GM12864 (cell line): Measurements from ENCODE around the gene SHH.

Experiments used
- DNase-seq: peaks from one replicate; pipeline ENCODE4 v3.0.0-alpha.2; 2011; ENCODE audit warnings: low read depth
- H3K4me3 ChIP-seq: 2 replicates; pipeline ENCODE4 v1.5.1; 2011; ENCODE audit warnings: mild to moderate bottlenecking, low read depth, low read length, control low read depth
- TF ChIP-seq, protein P1 (sequence below): IDR thresholded peaks from 2 replicates; pipeline ENCODE4 v1.5.1; 2011; ENCODE audit warnings: low read depth, mild to moderate bottlenecking, moderate library complexity, low read length, control low read depth, inconsistent platforms; ENCODE audit errors: missing control alignments

SHH gene

DNA sequence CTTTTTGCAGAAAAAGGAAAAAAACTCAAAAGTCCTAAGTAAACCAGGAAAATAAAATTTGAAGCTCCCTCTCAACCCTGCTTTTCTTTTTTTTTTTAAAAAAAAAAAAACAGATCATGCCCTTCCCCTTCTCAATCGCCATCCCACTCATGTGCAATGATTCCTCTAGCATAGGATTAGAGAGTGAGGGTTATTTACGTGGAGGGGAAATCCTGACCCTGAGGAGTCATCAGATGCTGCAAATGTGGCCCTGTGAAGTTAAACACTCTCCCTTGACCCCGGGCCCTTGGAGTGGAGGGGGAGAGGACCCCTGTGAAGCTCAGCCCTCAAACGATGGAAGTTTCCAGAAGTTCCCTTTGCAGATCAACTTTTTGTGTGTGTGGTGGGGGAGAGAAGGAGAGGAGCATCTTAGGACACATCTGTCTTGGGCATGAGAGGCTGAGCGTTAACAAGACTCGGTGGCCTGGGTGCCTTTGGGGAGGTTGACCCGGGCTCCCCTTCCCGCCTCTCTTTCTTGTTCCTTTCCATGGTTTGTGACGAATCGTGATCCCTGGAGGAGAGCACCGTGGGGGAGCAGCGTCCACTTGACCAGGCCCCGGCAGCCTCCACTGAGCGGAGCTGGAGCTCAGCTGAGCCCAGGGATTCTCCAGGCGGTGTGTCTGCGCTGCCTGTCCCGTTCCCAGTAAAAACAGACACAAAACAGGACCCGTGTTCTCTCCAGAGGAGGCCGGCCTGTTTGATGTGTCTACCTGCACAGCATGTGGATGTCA lies 1.5 kb upstream of the SHH start:
- no peak overlapping the region for H3K4me3 ChIP-seq
- no peak for DNase-seq
- TF ChIP-seq, protein P1, sequence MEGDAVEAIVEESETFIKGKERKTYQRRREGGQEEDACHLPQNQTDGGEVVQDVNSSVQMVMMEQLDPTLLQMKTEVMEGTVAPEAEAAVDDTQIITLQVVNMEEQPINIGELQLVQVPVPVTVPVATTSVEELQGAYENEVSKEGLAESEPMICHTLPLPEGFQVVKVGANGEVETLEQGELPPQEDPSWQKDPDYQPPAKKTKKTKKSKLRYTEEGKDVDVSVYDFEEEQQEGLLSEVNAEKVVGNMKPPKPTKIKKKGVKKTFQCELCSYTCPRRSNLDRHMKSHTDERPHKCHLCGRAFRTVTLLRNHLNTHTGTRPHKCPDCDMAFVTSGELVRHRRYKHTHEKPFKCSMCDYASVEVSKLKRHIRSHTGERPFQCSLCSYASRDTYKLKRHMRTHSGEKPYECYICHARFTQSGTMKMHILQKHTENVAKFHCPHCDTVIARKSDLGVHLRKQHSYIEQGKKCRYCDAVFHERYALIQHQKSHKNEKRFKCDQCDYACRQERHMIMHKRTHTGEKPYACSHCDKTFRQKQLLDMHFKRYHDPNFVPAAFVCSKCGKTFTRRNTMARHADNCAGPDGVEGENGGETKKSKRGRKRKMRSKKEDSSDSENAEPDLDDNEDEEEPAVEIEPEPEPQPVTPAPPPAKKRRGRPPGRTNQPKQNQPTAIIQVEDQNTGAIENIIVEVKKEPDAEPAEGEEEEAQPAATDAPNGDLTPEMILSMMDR: no peak

DNA sequence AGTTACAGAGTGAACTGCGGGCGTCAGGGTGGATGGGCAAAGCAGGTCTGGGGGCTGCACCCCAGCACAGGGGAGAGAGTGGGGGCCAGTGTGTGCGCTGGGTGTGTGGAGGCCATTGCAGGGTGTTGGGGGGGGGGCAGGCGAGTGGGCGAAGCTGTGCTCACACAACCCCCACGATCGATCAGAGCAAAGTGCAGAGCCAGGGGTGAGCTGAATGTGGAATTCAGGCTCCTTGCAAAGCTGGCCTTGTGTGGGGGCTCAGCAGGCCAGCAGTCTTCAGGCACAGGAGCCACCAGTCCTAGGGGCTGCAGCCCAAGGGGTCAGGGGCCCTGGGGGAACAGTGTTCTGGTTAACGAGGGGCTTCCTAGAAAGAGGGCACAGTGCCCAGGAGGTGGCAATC lies 862 bp upstream of the SHH start:
- no peak for DNase-seq
- TF ChIP-seq, protein P1: no peak
- H3K4me3 ChIP-seq: no peak overlapping the region

DNA sequence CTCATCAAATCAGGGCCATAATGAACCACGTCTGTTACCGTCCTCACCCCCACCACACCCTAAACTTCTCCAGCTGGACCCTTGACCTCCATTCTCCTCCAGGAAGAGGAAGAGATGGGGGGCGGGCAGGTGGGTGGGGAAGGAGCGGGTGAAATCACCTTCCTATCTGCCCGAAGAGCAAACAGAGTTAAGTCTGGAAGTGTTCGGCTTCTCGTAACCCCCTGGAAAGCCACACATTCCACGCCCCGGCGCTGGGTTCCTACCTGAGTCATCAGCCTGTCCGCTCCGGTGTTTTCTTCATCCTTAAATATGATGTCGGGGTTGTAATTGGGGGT lies 736 bp downstream of the SHH start:
- H3K4me3 ChIP-seq: no peak overlapping the region
- no peak for DNase-seq
- TF ChIP-seq, protein P1: no peak

DNA sequence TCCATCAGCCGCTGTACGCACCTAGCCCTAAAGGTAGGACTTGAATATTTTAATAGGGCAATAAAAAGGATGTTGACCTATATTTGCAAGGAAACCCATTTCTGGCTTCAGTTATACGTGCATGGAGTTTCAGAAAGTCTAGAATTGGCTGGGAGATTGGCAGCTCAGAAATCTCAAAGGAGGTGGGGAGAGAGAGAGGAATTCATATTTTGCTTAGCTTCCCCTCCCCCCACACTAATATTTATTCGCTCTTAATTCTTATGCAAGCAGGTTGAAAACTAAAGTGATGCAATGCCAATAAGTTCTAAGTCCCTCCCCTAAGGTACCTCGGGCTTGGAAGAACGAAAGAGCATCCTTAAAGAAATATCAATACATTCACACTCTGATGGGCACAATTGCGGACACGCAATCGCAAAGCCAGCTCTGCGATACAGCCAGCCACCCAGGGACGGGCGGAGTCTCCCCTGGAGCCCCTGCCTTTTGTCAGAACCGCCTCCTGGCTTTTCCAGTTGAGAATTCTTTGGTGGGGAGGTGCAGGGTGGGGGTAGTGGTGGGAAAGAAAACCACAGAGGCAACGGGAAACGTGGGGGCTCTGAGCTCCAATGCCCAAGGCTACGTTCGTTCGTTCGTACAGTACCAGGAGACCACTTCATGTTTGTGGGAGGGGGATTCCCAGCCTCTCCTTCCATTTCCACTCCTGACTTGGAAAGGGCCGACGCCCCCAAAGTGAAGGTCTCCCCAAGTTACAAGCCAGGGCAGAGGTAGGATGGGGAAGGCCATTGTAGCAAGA lies 1.3 kb downstream of the SHH start:
- DNase-seq: no peak
- TF ChIP-seq, protein P1: no peak
- H3K4me3 ChIP-seq: no peak overlapping the region

DNA sequence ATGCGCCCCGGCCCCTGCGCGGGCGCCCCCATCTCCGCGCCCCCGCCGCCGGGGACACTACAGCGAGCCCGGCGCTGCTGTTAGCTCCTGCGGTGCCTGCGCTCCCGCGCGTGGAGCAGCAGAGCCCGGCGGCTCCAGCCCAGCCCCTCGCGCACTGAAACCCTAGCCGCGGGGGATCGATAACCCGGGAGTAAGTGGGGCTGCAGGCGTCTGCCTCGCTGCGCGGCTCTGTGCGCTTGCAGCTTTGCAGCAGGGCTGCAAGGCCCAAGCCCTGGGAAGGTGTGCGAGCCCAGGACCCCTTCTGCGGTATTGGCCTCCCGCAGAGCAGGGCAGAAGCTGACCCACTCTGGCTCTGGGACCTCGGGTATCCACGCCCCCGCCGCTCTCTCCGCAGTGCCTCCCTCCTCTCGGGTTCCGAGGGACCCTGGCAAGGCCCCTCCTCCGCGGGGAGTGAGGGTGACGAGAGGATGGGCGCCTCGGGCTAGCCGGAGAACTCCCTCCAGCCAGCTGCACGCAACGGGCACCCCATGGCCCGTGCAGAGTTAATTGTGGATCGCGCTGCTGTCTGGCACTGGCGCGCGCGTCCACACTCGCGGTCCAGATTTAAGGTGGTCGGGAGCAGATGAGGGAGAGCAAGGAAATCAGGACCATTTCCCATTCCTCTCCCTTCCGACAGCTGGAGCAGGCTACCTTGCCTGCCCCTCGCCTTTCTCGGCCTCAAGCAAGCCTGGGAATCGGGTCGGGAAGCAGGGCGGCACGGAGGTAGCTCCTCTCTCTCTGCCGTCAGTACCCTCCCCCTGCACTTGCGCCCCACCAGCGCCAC lies 2.1 kb downstream of the SHH start:
- H3K4me3 ChIP-seq: no peak overlapping the region
- TF ChIP-seq, protein P1: no peak
- no peak for DNase-seq

DNA sequence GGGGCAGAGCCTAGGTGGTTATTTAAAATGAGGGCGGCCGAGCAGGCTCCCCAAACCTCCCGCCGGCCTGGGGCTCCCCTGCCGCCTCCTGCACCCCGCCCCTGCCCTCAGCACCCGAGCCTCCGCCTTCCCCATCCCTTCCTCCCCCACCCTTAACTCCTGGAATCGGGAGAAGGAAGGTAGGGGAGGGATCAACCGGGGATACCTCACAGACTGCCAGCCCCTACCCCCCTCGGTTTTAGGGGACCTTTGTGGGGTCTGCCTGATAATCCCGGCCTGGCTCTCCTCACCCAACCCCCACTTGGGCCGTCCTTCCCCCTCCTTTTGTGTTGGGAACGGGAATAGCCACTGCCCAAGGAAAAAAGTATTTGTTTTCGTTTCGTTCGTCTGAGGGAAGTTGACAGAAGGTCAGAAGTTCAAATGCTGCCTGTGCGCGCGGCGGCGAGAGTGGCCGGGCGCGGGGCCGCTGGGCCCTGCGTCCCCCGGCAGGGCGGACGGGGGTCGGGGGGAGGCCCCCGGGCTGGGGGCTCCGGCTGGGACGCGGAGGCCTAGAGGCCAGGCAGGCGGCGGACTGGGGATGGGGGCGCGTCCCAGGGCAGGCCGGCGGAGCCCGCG lies 2.8 kb downstream of the SHH start:
- no peak overlapping the region for H3K4me3 ChIP-seq
- TF ChIP-seq, protein P1: no peak

More for the DNA sequence above, 2.8 kb downstream of the SHH start:
- DNase-seq: no peak
